Measurements from ENCODE around the gene SRP9.

DNA sequence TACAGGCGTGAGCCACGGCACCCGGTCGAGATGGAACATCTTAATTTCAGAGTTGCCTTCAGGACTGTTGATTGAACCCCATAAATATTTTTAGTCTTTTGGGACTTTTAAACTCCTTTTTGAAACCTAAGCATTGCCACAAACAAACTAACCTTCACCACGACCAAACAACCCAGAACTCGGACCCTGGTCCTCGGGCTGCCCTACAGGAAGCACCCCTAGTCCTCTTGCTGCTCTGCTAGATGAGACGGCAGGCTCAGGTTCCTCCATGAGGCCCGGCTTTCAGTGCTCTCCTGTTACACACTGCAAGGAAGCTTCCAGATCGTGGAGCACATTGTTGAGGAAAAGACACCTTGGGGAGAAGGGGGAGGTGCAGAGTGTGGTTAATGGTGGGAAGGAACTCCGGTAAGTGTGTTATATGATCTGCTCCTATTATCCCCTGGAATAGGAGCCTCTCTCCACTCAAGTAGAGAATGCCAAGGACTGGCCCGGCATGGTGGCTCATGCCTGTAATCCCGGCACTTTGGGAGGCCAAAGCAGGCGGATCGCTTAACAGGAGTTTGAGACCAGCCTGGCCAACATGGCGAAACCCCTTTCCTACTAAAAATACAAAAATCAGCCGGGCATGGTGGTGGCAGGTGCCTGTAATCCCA is 38.0 kb downstream of the SRP9 start:
- TF ChIP-seq, protein P1, sequence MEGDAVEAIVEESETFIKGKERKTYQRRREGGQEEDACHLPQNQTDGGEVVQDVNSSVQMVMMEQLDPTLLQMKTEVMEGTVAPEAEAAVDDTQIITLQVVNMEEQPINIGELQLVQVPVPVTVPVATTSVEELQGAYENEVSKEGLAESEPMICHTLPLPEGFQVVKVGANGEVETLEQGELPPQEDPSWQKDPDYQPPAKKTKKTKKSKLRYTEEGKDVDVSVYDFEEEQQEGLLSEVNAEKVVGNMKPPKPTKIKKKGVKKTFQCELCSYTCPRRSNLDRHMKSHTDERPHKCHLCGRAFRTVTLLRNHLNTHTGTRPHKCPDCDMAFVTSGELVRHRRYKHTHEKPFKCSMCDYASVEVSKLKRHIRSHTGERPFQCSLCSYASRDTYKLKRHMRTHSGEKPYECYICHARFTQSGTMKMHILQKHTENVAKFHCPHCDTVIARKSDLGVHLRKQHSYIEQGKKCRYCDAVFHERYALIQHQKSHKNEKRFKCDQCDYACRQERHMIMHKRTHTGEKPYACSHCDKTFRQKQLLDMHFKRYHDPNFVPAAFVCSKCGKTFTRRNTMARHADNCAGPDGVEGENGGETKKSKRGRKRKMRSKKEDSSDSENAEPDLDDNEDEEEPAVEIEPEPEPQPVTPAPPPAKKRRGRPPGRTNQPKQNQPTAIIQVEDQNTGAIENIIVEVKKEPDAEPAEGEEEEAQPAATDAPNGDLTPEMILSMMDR (IDR thresholded peaks at IDR 0.05; ENCODE audit: insufficient read depth, low read length, poor library complexity, severe bottlenecking): no peak
- TF ChIP-seq EZH2phosphoT487 (conservative IDR thresholded peaks at IDR 0.05; ENCODE audit: low read length): no peak
